Measurements from ENCODE around the gene ADAM33.

The ADAM33 gene

GRCh38 chr20:3706774-3707507 lies 25.1 kb upstream of the ADAM33 start:
- DNase-seq = no peak

GRCh38 chr20:3705970-3706739 lies 24.3 kb upstream of the ADAM33 start:
- no peak for DNase-seq

- no peak for DNase-seq
These were observed 23.7 kb upstream of the ADAM33 start for GRCh38 chr20:3705491-3705969.

GRCh38 chr20:3704087-3704486 lies 22.3 kb upstream of the ADAM33 start:
- no peak for DNase-seq

GRCh38 chr20:3702611-3703391 lies 21.0 kb upstream of the ADAM33 start:
- DNase-seq = no peak

GRCh38 chr20:3701061-3701998 lies 19.5 kb upstream of the ADAM33 start:
- no peak for DNase-seq

- DNase-seq = no peak
These were observed 17.2 kb upstream of the ADAM33 start for GRCh38 chr20:3699037-3699436.

GRCh38 chr20:3698591-3699001 lies 16.8 kb upstream of the ADAM33 start:
- no peak for DNase-seq

GRCh38 chr20:3697588-3698305 lies 15.9 kb upstream of the ADAM33 start:
- no peak for DNase-seq

- no peak for DNase-seq
These were observed 15.2 kb upstream of the ADAM33 start for GRCh38 chr20:3696745-3697587.

- no peak for DNase-seq
These were observed 14.4 kb upstream of the ADAM33 start for GRCh38 chr20:3696200-3696599.

- no peak for DNase-seq
These were observed 13.1 kb upstream of the ADAM33 start for GRCh38 chr20:3694864-3695263.

- DNase-seq = no peak
These were observed 11.6 kb upstream of the ADAM33 start for GRCh38 chr20:3693376-3693775.

GRCh38 chr20:3692706-3693294 lies 11.0 kb upstream of the ADAM33 start:
- no peak for DNase-seq

GRCh38 chr20:3691897-3692296 lies 10.1 kb upstream of the ADAM33 start:
- DNase-seq = no peak

- no peak for DNase-seq
These were observed 9.5 kb upstream of the ADAM33 start for GRCh38 chr20:3691306-3691705.

- DNase-seq = no peak
These were observed 8.6 kb upstream of the ADAM33 start for GRCh38 chr20:3690413-3690812.

GRCh38 chr20:3689978-3690377 lies 8.2 kb upstream of the ADAM33 start:
- no peak for DNase-seq

GRCh38 chr20:3687655-3688054 lies 5.8 kb upstream of the ADAM33 start:
- no peak for DNase-seq

- no peak for DNase-seq
These were observed 5.1 kb upstream of the ADAM33 start for GRCh38 chr20:3686867-3687321.

All from activated CD4-positive, CD25-positive, alpha-beta regulatory T cell treated with anti-CD3 and anti-CD28 coated beads, Interleukin-2, amount 50 U/mL, for 72 hours (primary cell).